ENCODE results near the gene LY6G6F. TPM values are rescaled to one million over a fixed set of nuclear protein-coding genes. Genes with fewer than 3 reads are reported as not detected.

LY6G6F gene
- polyA plus RNA-seq, 5 donors = 0.88 to 1.5 (median 1.2) TPM; not detected in 1

- no peak for DNase-seq
Measured at GRCh38 chr6:31676322-31676903, 30.3 kb upstream of the LY6G6F start.

- no peak for DNase-seq
Measured at GRCh38 chr6:31676904-31677303, 29.8 kb upstream of the LY6G6F start.

DNA sequence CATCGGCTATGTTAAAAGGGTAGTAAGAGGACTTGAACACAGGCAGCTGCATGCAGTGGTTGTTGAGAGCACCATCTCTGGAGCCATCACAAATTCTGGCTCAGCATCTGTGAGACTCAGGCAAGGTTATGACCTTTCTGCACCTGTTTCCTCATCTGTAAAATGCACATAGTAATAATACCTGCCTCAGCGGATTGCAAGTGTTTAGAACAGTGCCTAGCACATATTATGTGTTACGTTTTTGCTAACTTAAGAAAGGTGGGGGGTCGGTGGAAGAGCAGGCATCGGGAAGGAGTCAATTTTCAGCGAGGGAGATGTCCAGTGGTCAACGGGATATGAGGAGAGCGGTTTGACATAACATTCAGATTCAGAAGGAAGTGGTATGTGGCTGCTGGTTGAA, 28.7 kb upstream of the LY6G6F start:
- no peak for DNase-seq

- peak; percentile 88 to 91 for DNase-seq
Measured at GRCh38 chr6:31680226-31681134, 26.2 kb upstream of the LY6G6F start, which contains the start of gene LY6G5C. TSS of gene LY6G5C (minus strand) at chr6:31681067. CDS start at chr6:31680373, 694 bp downstream.

DNA sequence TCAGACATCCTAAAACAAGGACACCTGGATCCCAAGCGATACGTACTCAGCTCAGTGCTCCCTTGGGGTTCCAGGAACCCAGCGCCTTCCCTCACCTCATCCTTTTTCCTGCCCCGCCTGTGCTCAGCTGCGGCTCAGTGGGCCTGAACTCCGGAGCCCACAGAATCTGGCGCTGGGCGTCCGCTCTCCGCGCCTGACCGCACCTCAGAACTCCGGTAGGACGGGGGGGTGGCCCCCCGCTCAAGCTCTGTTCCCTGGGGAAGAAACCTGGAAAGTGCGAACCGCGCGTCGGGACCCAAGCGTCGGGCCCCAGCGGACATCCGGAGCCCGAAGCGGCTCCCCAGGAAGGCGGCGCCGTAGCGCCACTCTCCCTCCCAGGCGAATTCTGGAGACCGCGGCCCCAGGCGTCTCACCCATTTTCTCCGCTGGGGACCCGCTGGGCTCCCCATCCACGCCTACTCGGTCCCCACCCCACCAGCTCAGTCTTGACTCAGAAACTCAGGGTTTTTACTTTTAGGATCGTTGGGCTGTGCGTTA, 25.5 kb upstream of the LY6G6F start:
- peak in 1 of 2 donors; percentile 52 for DNase-seq

GRCh38 chr6:31683591-31683990, 23.1 kb upstream of the LY6G6F start:
- no peak for DNase-seq

DNA sequence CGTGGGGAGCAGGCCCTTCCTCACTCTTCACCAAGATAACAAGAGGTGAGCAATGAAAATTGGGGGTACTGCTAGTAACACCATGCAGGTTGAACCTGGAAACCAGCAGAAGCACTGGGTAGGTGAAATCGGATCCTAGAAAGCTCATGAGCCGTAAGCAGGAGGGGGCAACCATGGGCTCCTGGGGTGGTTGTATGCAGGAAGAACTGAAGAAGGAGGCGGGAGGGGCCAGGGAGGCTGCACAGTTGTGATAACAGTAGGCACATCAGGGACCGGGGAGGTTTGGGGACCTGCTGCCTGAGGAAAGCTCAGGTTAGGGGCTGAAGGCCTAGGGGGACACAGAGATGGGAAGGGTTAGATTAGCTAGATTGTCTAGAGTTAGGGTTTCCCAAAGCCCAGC, 20.2 kb upstream of the LY6G6F start:
- no peak for DNase-seq

DNA sequence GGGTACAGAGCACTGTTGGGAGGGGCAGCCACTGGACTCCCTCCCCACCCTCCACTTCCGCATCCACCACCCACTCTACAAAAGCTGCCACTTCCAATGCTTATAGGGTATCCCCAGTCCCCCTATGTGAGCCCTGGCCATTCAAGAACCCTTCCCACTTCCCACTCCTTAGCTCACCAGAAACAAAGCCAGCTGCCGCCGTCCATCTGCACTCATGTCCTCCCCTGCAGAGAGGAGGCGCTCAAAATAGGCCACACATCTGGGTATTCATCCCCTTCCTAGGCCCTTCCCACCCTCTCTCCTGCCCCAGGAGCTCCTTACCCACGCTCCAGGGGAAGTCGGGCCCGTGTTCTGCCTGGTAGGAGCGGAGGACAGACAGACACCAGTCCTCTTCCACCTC, 19.3 kb upstream of the LY6G6F start:
- no peak for DNase-seq

GRCh38 chr6:31687860-31688693, 18.6 kb upstream of the LY6G6F start:
- no peak for DNase-seq

- DNase-seq = no peak
Measured at GRCh38 chr6:31689249-31690110, 17.2 kb upstream of the LY6G6F start.

- no peak for DNase-seq
Measured at GRCh38 chr6:31690231-31691077, 16.2 kb upstream of the LY6G6F start.

GRCh38 chr6:31691078-31691463, 15.6 kb upstream of the LY6G6F start:
- DNase-seq = no peak

DNA sequence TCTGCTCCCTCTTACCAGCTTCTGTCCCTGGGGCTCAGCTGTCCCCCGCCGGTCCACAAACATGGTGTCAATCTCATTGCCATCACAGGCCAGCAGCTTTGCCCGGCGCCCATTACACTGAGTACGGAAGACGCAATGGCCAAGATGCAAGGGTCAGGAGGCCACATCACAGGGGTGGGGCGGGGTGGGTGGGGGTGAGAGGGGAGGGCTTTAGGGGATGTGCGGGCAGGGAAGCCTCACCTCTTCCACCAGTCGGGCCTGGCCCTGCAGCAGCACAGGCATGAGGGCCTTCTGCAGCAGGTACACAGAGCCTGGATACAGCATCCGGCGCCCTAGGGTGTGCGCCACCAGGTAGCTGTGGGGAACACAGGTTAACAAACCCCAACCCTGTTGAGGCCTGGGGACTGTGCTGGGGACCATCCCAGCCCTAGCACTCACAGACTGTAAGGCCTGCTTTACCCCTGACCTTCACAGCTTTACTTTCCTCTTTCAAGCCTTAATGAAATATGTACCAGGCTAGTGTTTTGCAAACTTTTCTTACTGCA, 15.0 kb upstream of the LY6G6F start:
- DNase-seq = no peak

DNA sequence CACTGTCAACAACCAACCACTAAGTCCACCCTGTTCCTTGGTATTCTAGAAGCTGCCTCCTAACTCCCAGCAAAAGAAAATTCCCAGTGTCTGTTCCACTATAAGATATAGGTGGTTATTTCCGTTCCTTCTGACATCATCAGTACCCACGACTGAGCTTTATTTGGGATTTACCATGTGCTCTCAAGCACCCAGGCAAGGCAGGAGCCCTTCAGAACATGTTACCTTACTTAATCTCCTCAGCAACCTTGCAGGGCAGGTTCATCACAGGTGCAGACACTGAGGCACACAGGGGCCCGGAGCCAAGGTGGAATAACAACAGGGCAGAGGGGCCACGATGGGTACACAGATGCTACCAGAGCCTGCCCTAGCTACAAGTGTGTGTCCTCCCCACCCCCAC, 14.3 kb upstream of the LY6G6F start:
- no peak for DNase-seq

DNA sequence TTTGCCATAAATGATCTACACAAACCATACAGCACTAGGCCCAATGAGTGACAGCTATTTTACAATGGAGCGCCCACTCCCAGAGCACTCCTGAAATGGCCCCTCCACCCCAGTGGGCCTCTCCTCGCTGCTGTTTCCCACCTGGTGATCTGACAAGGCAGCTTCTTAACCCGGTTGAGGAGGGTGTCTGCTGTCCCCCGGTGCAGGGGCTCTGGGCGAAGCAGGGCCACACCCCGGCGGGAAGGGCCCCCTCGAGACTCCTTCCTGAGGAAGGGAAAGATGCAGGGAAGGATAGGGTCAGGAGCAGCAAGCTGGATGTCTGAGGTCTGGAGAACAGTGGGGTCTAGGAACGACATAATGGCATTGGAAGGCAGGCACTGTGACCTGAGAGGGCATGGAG, 13.8 kb upstream of the LY6G6F start:
- DNase-seq = no peak

DNA sequence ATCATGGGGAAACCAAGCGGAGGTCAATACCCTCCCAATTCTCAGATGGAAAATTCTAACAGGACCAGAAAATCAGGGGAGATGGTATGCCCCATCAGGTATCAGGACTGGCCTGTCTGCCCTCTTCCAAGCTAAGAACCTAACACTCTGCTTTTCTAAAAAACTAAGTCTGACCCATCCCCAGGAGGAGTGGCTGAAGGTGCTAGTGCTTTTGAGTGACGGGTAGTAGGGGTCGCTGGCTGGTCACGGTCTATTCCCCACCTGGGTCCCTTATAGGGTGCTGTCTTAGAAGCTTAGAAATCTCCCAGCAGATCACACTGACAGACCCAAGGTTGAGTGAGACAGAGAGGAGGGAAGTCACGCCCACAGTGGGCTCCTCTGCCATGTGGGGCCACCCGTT, 13.1 kb upstream of the LY6G6F start:
- no peak for DNase-seq

DNA sequence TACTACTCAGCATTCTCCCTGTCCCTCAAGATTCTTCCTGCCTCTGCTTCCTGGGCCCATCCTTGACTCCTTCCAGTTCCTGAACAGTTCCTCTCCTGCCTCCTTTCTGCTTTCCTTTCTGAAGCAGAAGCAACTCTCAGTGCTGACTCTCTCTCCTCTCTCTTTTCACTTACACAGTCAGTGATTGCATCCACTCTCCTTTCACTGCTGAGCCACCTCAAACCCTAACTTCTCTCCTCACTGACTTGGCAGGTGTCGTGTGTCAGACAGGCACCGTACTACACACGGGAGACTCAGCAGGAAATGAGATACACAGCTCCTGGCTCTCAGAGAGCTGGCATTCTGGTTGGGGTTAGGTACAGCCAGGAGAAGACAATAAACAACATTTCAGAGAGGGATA, 9.1 kb upstream of the LY6G6F start:
- no peak for DNase-seq

DNA sequence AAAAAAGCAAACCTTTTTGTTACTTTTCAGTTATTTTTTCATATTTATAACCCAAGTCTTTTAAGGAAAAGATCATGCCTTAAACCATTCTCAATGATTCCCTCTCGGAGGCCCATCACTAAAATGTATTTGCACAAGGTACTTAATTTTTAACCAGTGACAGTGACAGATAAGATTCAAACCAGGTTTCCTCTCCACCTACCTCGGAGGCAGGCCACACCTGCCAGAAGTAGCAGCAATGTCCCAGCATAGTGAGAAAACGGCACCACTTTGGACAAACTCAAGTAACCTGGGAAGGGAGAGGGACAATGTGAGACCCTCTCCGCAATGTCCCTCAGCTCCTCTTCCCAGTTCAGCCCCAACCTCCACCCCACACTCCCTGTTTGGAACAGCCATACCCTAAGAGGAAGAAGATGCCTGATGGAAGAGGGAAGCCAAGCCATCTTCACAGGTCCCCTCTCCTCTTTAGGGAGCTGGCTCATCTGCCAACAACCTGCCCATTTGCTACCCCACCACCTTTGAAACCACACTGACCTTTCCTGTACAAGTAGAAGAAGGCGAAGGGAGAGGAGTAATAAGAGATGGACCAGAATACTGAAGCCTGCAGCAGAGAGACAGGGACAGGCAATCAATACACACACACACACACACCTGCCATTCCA, 5.8 kb upstream of the LY6G6F start:
- DNase-seq = no peak
